SKM-1 (cell line): ENCODE measurements around the gene METTL13.
"Not testable (repeated sequence)": the region's sequence is repeated elsewhere in the genome, so short reads cannot be mapped to it uniquely, and the experiment has no call there.

Source experiments
- DNase-seq: peaks from one replicate; lab custom pipeline; 2025; ENCODE audit not compliant: unreplicated experiment; lab: John Stamatoyannopoulos, UW

METTL13 gene

GRCh38 chr1:171769171-171769570 lies 12.3 kb upstream of the METTL13 start:
- DNase-seq = no peak

GRCh38 chr1:171769754-171770153 lies 11.7 kb upstream of the METTL13 start:
- DNase-seq = no peak

GRCh38 chr1:171772312-171772711 lies 9.1 kb upstream of the METTL13 start:
- DNase-seq = no peak

GRCh38 chr1:171780583-171781175 lies 781 bp upstream of the METTL13 start:
- DNase-seq = no peak

- no peak for DNase-seq
Observed at GRCh38 chr1:171783816-171784530, 2.5 kb downstream of the METTL13 start.

- no peak for DNase-seq
Observed at GRCh38 chr1:171784784-171785183, 3.3 kb downstream of the METTL13 start.

GRCh38 chr1:171785766-171786165 lies 4.3 kb downstream of the METTL13 start:
- no peak for DNase-seq

- DNase-seq = no peak
Observed at GRCh38 chr1:171786534-171786933, 5.1 kb downstream of the METTL13 start.

- DNase-seq = no peak
Observed at GRCh38 chr1:171787686-171788480, 6.4 kb downstream of the METTL13 start.

- DNase-seq = no peak
Observed at GRCh38 chr1:171788696-171789095, 7.2 kb downstream of the METTL13 start.

- no peak for DNase-seq
Observed at GRCh38 chr1:171790318-171790717, 8.9 kb downstream of the METTL13 start.

GRCh38 chr1:171792656-171793369 lies 11.4 kb downstream of the METTL13 start:
- no peak for DNase-seq

- no peak for DNase-seq
Observed at GRCh38 chr1:171793636-171794035, 12.2 kb downstream of the METTL13 start.

GRCh38 chr1:171794085-171794484 lies 12.6 kb downstream of the METTL13 start:
- DNase-seq = no peak

GRCh38 chr1:171796592-171796991 lies 15.1 kb downstream of the METTL13 start:
- DNase-seq = no peak

GRCh38 chr1:171798311-171798710 lies 16.9 kb downstream of the METTL13 start:
- DNase-seq = no peak

- no peak for DNase-seq
Observed at GRCh38 chr1:171798765-171799164, 17.3 kb downstream of the METTL13 start.

- DNase-seq = no peak
Observed at GRCh38 chr1:171799166-171799565, 17.7 kb downstream of the METTL13 start.

GRCh38 chr1:171799698-171800097 lies 18.2 kb downstream of the METTL13 start:
- not testable (repeated sequence) for DNase-seq

GRCh38 chr1:171800342-171800741 lies 18.9 kb downstream of the METTL13 start:
- no peak for DNase-seq

GRCh38 chr1:171800851-171801250 lies 19.4 kb downstream of the METTL13 start:
- DNase-seq = no peak
